Stimulated activated CD4-positive, alpha-beta T cell treated with anti-CD3 and anti-CD28 coated beads, Interleukin-4, amount 100 ng/mL, for 24 hours (primary cell): ENCODE data around the gene ARL8B.

Experiments
- DNase-seq: peaks from one replicate; pipeline ENCODE4 v3.0.0-alpha.2; 2020

Gene ARL8B

GRCh38 chr3:5217824-5218595 lies 95.9 kb downstream of the ARL8B start:
- DNase-seq = no peak

- DNase-seq = no peak
These were observed 96.7 kb downstream of the ARL8B start for GRCh38 chr3:5218815-5219214.

- no peak for DNase-seq
These were observed 97.1 kb downstream of the ARL8B start for GRCh38 chr3:5219216-5219615.

- no peak for DNase-seq
These were observed 98.1 kb downstream of the ARL8B start for GRCh38 chr3:5220193-5220592.

- no peak for DNase-seq
These were observed 98.8 kb downstream of the ARL8B start for GRCh38 chr3:5220667-5221431.

GRCh38 chr3:5221701-5222100 lies 99.6 kb downstream of the ARL8B start:
- DNase-seq = no peak

GRCh38 chr3:5222283-5223005 lies 100.4 kb downstream of the ARL8B start:
- no peak for DNase-seq

GRCh38 chr3:5226783-5227182 lies 104.7 kb downstream of the ARL8B start:
- DNase-seq = no peak

GRCh38 chr3:5227812-5228211 lies 105.7 kb downstream of the ARL8B start:
- no peak for DNase-seq

- DNase-seq = no peak
These were observed 107.3 kb downstream of the ARL8B start for GRCh38 chr3:5229414-5229813.
